ENCODE results near the gene TTC27. TPM values are rescaled to one million over a fixed set of nuclear protein-coding genes. Genes with fewer than 3 reads are reported as not detected.

The TTC27 gene
- total and polyA plus RNA-seq, 2 of the 13 experiments (the other 11 are each of a cell fraction or from before 2014, with no cell fraction given) = 26.7 to 44.7 TPM

DNA sequence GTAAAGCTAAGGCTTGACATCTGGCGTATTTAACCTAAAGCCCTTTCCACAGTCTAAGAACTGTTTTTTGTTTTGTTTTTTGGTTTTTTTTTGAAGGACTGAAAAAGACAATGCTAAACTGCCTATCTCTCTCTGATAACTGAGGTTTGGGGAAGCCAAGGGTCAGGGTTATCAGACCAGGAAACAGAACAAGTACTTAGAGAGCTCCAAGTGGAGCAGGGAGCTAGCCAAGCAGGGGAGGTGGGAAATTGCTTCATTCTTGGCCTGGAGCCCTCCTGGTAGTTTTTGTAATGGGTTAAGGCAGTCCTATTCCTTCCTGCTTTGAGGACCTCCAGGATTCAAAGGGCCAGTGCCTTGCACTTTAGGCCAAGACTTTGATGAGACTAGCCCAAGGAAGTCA is 164.6 kb downstream of the TTC27 start (continued):
- TF ChIP-seq, protein P1, sequence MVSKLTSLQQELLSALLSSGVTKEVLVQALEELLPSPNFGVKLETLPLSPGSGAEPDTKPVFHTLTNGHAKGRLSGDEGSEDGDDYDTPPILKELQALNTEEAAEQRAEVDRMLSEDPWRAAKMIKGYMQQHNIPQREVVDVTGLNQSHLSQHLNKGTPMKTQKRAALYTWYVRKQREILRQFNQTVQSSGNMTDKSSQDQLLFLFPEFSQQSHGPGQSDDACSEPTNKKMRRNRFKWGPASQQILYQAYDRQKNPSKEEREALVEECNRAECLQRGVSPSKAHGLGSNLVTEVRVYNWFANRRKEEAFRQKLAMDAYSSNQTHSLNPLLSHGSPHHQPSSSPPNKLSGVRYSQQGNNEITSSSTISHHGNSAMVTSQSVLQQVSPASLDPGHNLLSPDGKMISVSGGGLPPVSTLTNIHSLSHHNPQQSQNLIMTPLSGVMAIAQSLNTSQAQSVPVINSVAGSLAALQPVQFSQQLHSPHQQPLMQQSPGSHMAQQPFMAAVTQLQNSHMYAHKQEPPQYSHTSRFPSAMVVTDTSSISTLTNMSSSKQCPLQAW (CRISPR knock-in tag; IDR thresholded peaks at IDR 0.05) = no peak

DNA sequence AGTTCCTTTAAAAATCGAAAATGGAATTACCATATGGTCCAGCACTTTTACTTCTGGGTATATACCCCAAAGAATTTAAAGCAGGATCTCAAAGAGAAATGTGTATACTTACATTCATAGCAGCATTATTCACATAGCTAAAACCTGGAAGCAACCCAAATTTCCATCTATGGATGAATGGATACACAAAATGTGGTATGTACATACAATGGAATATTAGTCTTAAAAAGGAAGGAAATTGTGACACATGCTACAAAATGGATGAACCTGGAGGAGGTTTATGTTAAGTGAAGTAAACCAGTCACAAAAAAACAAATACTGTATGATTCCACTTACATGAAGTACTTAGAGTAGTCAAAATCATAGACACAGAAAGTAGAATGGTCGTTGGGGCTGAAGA is 171.0 kb downstream of the TTC27 start:
- H3K36me3 ChIP-seq (replicated peaks in 1 of 2; ENCODE audit: control insufficient read depth in 1 of 2, insufficient read depth in 2 of 2, low read length in 2 of 2) = peaks cover 0 to 3% of the 10 kb centered on the region in 2 experiments; a peak in 1 of 5 replicates
- in situ Hi-C loops (cut with HindIII; ENCODE audit: extremely low pct_ligation_motif_present, low pct_unique_long_range_greater_than_20kb) = no loop called here
- WGBS (ENCODE audit: low lambda C conversion rate) = 97% methylated on average over 2 of the region's 2 CpGs
- no peak for FAIRE-seq
- H3K9me3 ChIP-seq (ENCODE audit: low read length) = no peaks in the 10 kb centered on the region
- no peaks in the 10 kb centered on the region for H3K79me2 ChIP-seq (ENCODE audit: insufficient read depth, low read length)
- H3K9ac ChIP-seq (ENCODE audit: insufficient read depth, low read depth, low read length) = no peak overlapping the region
- H3K4me1 ChIP-seq (ENCODE audit: insufficient read depth, low read length) = no peaks in the 10 kb centered on the region
- no peak overlapping the region for H3K27ac ChIP-seq (ENCODE audit: extremely low read length, insufficient read depth, low read length)
- no peak for ATAC-seq
- BruUV-seq (replicated peaks) = no TSS peak
- no peaks in the 10 kb centered on the region for H4K20me1 ChIP-seq (ENCODE audit: insufficient read depth, low read length)
- POLR2A ChIA-PET = no interaction called here
- no peak overlapping the region for H2AFZ ChIP-seq (ENCODE audit: low read length)
- H3K27me3 ChIP-seq (ENCODE audit: control insufficient read depth in 1 of 2, insufficient read depth in 2 of 2, low read length in 2 of 2) = no peaks in the 10 kb centered on the region
- CTCF ChIA-PET (ENCODE audit: low intra/inter-chr PET ratio, low total read pairs) = no interaction called here
- intact Hi-C loops (cut with micrococcal nuclease; ENCODE audit: unreplicated experiment) = no loop called here
- H3K4me2 ChIP-seq (ENCODE audit: low read depth, low read length) = no peak overlapping the region
- no peak for DNase-seq (ENCODE audit: low spot score)
- H3K4me3 ChIP-seq (replicated peaks in 1 of 3; ENCODE audit: insufficient read depth in 1 of 3, low read depth in 2 of 3, low read length in 3 of 3) = no peak overlapping the region
- TF ChIP-seq, protein P2, sequence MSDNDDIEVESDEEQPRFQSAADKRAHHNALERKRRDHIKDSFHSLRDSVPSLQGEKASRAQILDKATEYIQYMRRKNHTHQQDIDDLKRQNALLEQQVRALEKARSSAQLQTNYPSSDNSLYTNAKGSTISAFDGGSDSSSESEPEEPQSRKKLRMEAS (IDR thresholded peaks at IDR 0.05) = no peak
- TF ChIP-seq ZBTB21 (CRISPR knock-in tag; IDR thresholded peaks at IDR 0.05) (no peak), ZNF468 (CRISPR knock-in tag; IDR thresholded peaks at IDR 0.05) (no peak), CBX1 (IDR thresholded peaks at IDR 0.05; ENCODE audit: low read depth) (no peak), HIVEP1 (CRISPR knock-in tag; IDR thresholded peaks at IDR 0.05) (no peak)
- TF ChIP-seq, protein P3, sequence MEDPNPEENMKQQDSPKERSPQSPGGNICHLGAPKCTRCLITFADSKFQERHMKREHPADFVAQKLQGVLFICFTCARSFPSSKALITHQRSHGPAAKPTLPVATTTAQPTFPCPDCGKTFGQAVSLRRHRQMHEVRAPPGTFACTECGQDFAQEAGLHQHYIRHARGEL (CRISPR knock-in tag; IDR thresholded peaks at IDR 0.05) = no peak
- TF ChIP-seq, protein P4, sequence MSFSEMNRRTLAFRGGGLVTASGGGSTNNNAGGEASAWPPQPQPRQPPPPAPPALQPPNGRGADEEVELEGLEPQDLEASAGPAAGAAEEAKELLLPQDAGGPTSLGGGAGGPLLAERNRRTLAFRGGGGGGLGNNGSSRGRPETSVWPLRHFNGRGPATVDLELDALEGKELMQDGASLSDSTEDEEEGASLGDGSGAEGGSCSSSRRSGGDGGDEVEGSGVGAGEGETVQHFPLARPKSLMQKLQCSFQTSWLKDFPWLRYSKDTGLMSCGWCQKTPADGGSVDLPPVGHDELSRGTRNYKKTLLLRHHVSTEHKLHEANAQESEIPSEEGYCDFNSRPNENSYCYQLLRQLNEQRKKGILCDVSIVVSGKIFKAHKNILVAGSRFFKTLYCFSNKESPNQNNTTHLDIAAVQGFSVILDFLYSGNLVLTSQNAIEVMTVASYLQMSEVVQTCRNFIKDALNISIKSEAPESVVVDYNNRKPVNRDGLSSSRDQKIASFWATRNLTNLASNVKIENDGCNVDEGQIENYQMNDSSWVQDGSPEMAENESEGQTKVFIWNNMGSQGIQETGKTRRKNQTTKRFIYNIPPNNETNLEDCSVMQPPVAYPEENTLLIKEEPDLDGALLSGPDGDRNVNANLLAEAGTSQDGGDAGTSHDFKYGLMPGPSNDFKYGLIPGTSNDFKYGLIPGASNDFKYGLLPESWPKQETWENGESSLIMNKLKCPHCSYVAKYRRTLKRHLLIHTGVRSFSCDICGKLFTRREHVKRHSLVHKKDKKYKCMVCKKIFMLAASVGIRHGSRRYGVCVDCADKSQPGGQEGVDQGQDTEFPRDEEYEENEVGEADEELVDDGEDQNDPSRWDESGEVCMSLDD (CRISPR knock-in tag; IDR thresholded peaks at IDR 0.05; ENCODE audit: borderline replicate concordance) = no peak
- TF ChIP-seq, protein P5, sequence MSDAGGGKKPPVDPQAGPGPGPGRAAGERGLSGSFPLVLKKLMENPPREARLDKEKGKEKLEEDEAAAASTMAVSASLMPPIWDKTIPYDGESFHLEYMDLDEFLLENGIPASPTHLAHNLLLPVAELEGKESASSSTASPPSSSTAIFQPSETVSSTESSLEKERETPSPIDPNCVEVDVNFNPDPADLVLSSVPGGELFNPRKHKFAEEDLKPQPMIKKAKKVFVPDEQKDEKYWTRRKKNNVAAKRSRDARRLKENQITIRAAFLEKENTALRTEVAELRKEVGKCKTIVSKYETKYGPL (CRISPR knock-in tag; IDR thresholded peaks at IDR 0.05) = no peak

Data from HepG2 (cell line).